ENCODE results near the gene MYO5C. TPM values are rescaled to one million over a fixed set of nuclear protein-coding genes. Genes with fewer than 3 reads are reported as not detected.

Gene MYO5C
- total RNA-seq, 4 donors from 2014 or later, result 56.1 to 151 (median 84.5) TPM

- H3K4me3 ChIP-seq, result no peak overlapping the region
- no peak for TF ChIP-seq CTCF (IDR thresholded peaks at IDR 0.05)
- no peak for TF ChIP-seq EP300 (IDR thresholded peaks at IDR 0.05; ENCODE audit: low read depth)
- TF ChIP-seq POLR2AphosphoS5 (IDR thresholded peaks at IDR 0.05), result no peak
- TF ChIP-seq POLR2A (IDR thresholded peaks at IDR 0.05), result no peak
- H3K9me3 ChIP-seq, result no peaks in the 10 kb centered on the region
- in situ Hi-C loops (cut with MboI; ENCODE audit: low pct_ligation_motif_present in 1 of 4, low pct_unique_long_range_greater_than_20kb in 1 of 4, low sequenced_read_pairs in 3 of 4) (no loop called here), intact Hi-C loops (cut with DNase I; ENCODE audit: low total_unique reads) (no loop called here)
- peaks cover 0 to 13% (median 5%) of the 10 kb centered on the region in 4 donors for H3K4me1 ChIP-seq
- H3K36me3 ChIP-seq, result peaks cover 0 to 4% (median 0%) of the 10 kb centered on the region in 4 donors
- no peaks in the 10 kb centered on the region for H3K27me3 ChIP-seq
- WGBS, 2 donors (ENCODE audit: low coverage in 1 of 2), result 42 to 48% methylated on average over 1 of the region's 1 CpG
- H3K27ac ChIP-seq, result no peak overlapping the region
- no peak for DNase-seq
Observed at GRCh38 chr15:52232327-52232726, 63.3 kb downstream of the MYO5C start.

DNA sequence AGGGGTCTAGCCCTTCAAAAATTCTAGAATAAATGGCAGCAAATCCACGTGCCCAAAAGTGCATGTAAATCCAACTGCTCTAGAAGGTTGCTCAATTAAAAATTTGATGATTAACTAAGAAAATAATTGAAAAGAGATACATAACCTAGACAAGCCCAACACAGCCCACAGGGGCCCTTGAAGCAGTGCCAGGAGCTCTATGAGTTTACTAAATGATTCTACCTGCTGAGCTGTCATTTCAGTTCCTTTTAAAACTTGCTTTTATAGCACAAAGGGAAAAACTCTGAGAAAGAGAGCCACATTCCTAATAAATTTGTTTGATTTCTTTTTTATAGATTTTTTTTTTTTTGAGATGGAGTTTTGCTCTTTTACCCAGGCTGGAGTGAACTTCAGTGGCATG is 65.5 kb downstream of the MYO5C start:
- WGBS, 2 donors (ENCODE audit: low coverage in 1 of 2), result 60 to 100% methylated on average over 1 of the region's 1 CpG
- DNase-seq, result no peak
- intact Hi-C loops (cut with DNase I; ENCODE audit: low total_unique reads), result no loop called here
- H3K4me3 ChIP-seq, result no peak overlapping the region
- H3K9me3 ChIP-seq, result no peaks in the 10 kb centered on the region
- no peaks in the 10 kb centered on the region for H3K36me3 ChIP-seq
- peaks cover 0 to 13% (median 5%) of the 10 kb centered on the region in 4 donors for H3K4me1 ChIP-seq
- H3K27me3 ChIP-seq, result no peaks in the 10 kb centered on the region
- in situ Hi-C loops (cut with MboI; ENCODE audit: low pct_ligation_motif_present in 1 of 4, low pct_unique_long_range_greater_than_20kb in 1 of 4, low sequenced_read_pairs in 3 of 4), result no loop called here
- peak overlapping the region in 3 of 4 donors; percentile 68 to 80 (median 74) for H3K27ac ChIP-seq
- TF ChIP-seq POLR2AphosphoS5 (IDR thresholded peaks at IDR 0.05) (no peak), POLR2A (IDR thresholded peaks at IDR 0.05) (no peak), EP300 (IDR thresholded peaks at IDR 0.05; ENCODE audit: low read depth) (no peak), CTCF (IDR thresholded peaks at IDR 0.05) (no peak)

DNA sequence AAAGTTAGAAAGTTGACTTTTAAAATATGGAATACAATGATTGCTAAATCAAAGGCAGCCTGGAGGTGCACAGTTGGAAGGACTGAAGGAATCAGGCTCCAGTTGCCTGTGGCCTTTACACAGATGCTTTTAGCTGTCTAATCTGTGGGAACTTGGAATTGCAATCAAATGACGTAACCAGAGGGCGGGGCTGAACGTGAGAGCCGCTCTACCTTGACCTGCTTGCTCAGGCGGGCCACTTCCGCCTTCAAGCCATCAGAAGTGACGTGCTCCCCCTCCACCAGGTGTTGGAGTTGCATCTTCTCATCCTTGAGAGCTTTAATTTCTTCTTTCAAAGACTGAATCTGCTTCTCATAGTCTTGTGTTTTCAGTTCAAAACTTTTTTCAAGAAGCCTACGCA is 66.7 kb downstream of the MYO5C start:
- H3K36me3 ChIP-seq, result no peaks in the 10 kb centered on the region
- intact Hi-C loops (cut with DNase I; ENCODE audit: low total_unique reads), result no loop called here
- no peak overlapping the region for H3K4me3 ChIP-seq
- peak in 1 of 5 experiments; percentile 8 for TF ChIP-seq CTCF (IDR thresholded peaks at IDR 0.05)
- peak in 2 of 3 donors; percentile 31 to 47 for TF ChIP-seq POLR2AphosphoS5 (IDR thresholded peaks at IDR 0.05)
- TF ChIP-seq POLR2A (IDR thresholded peaks at IDR 0.05), result no peak
- H3K27me3 ChIP-seq, result no peaks in the 10 kb centered on the region
- H3K27ac ChIP-seq, result peak overlapping the region; percentile 53 to 80 (median 71)
- peaks cover 0 to 13% (median 5%) of the 10 kb centered on the region in 4 donors for H3K4me1 ChIP-seq
- in situ Hi-C loops (cut with MboI; ENCODE audit: low pct_ligation_motif_present in 1 of 4, low pct_unique_long_range_greater_than_20kb in 1 of 4, low sequenced_read_pairs in 3 of 4), result no loop called here
- DNase-seq, result peak; percentile 82
- 45 to 100% methylated on average over 1 to 8 of the region's 8 CpGs for WGBS, 2 donors (ENCODE audit: low coverage in 1 of 2)
- no peaks in the 10 kb centered on the region for H3K9me3 ChIP-seq

DNA sequence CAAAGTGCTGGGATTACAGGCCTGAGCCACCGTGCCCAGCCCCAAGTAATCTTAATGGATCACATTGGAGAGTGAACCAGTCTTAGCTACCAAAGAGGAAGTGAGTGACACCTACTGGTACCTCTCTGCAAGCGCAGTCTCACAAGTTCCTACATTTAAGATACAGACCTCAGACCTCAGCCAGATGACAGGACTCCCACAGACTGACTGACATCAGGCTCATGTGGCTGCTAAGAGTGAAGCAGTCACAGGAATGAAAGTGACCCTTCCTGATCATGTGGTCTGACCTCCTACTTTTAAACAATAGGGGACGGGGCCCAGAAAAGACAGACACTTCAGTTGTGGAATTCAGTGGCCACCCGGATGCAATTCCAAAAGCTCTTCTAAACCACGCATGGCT is 68.1 kb downstream of the MYO5C start:
- Histone ChIP-seq H3K4me1 (peaks cover 0 to 10% (median 4%) of the 10 kb centered on the region in 4 donors), H3K27ac (no peak overlapping the region), H3K4me3 (no peak overlapping the region), H3K27me3 (no peaks in the 10 kb centered on the region), H3K36me3 (no peaks in the 10 kb centered on the region), H3K9me3 (no peaks in the 10 kb centered on the region)
- peak; percentile 77 for DNase-seq
- TF ChIP-seq EP300 (IDR thresholded peaks at IDR 0.05; ENCODE audit: low read depth), result no peak
- peak; percentile 73 to 79 (median 76) for TF ChIP-seq CTCF (IDR thresholded peaks at IDR 0.05)
- intact Hi-C loops (cut with DNase I; ENCODE audit: low total_unique reads), result no loop called here
- 46 to 82% methylated on average over 2 to 5 of the region's 5 CpGs for WGBS, 2 donors (ENCODE audit: low coverage in 1 of 2)
- in situ Hi-C loops (cut with MboI; ENCODE audit: low pct_ligation_motif_present in 1 of 4, low pct_unique_long_range_greater_than_20kb in 1 of 4, low sequenced_read_pairs in 3 of 4), result no loop called here

Data from transverse colon (tissue), 4 donors.